NCI-H524 treated with DMSO at 0.1 percent for 48 hours (cell line): ENCODE results near the gene NDUFB4.
"Not testable (repeated sequence)": the region's sequence is repeated elsewhere in the genome, so short reads cannot be mapped to it uniquely, and the experiment has no call there.

Source experiments
- DNase-seq: peaks from one replicate; lab custom pipeline; 2025; lab: John Stamatoyannopoulos, UW

Gene NDUFB4

GRCh38 chr3:120569222-120570057, 26.7 kb upstream of the NDUFB4 start:
- no peak for DNase-seq

- DNase-seq, result no peak
Measured at GRCh38 chr3:120572027-120572426, 24.1 kb upstream of the NDUFB4 start.

GRCh38 chr3:120587332-120587975, 8.7 kb upstream of the NDUFB4 start:
- no peak for DNase-seq

DNA sequence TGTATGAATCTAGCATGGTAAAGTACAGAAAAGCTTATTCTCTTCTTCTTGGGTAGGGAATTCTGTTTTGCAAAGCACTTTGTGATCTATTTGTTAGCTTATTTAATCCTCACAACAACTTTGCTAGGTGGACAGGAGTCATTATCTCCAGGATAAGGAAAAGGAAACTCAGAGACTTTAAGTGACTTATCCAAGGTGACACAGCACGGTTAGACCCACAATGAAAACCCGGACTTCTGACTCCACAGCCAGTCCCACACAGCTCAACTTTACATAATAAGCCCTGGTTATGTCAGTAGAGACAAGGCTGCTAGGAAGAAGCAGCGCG, 384 bp upstream of the NDUFB4 start:
- DNase-seq, result no peak

DNA sequence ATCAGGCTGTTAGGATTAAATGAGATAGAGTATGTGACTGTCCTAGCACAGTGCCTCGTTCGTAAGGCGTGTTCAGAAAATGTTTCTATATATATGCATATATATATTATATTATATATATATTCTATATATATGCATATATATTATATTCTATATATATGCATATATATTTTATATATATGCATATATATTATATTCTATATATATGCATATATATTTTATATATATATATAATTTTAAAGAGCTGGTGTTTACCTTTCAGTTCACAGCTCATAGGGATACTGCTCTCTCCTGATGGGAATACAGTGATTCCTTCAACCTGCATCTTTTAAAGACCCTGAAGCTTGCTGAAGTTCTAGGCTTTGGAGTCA, 702 bp downstream of the NDUFB4 start:
- no peak for DNase-seq

- DNase-seq, result no peak
Measured at GRCh38 chr3:120597445-120598049, 1.4 kb downstream of the NDUFB4 start.

DNA sequence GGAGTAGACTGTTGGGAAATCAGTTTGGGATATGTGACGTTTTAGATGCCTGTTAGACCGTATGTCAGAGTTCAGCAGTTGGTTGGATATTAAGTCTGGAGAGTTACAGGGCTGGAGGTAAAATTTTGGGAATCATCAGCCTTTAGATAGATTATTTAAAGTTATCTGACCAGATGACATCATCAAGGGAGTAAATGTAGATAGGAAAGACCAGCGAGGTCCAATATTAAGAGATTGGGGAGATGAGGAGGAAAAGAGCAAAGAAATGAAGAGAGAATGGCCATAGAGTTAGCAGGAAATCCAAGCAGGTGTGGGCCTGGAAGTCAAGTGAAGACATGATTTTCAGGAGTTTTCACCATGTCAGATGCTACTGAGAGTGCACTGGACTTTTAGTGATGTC, 3.1 kb downstream of the NDUFB4 start:
- no peak for DNase-seq

GRCh38 chr3:120601554-120601953, 5.4 kb downstream of the NDUFB4 start:
- no peak for DNase-seq

- DNase-seq, result no peak
Measured at GRCh38 chr3:120602682-120603081, 6.5 kb downstream of the NDUFB4 start.

DNA sequence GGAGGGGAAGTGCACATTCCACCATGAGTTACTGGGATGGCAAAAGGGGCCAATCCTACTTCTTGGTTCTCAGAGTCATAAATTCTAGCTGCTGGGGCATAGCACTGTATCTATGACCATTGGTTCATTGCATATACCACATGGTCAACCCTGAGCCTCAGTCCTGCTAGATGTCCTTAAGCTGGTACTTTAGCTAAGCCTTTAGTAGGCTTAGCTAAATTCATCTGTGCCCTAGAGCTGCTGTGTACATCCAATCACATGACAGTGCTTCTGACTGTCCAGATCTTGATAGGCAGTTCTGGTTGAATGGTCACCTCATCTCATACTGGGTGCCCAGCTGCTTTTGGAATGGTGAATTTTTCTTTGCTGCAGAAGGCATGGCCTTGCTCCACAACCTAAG, 8.2 kb downstream of the NDUFB4 start:
- peak; percentile 54 for DNase-seq

- DNase-seq, result no peak
Measured at GRCh38 chr3:120604784-120605183, 8.6 kb downstream of the NDUFB4 start.

GRCh38 chr3:120608506-120608905, 12.4 kb downstream of the NDUFB4 start:
- no peak for DNase-seq

GRCh38 chr3:120614765-120615164, 18.6 kb downstream of the NDUFB4 start:
- DNase-seq, result no peak

GRCh38 chr3:120615847-120616609, 19.9 kb downstream of the NDUFB4 start:
- DNase-seq, result no peak

DNA sequence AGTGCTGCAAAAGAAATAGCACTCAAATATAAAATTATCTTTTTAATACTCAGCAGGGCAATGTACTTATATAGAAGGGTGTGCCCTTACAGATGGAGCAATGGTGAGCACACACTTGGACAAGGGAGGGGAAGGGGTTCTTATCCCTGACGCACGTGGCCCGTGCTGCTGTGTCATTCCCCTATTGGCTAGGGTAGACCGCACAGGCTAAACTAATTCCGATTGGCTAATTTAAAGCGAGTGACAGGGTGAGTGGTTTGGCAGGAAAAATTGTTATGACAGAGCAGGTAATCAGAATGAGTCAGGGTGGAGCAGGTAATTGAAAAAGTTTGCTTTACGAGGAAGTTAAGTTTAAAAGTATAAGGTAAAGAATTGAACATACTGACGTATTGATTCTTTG, 20.6 kb downstream of the NDUFB4 start:
- not testable (repeated sequence) for DNase-seq

DNA sequence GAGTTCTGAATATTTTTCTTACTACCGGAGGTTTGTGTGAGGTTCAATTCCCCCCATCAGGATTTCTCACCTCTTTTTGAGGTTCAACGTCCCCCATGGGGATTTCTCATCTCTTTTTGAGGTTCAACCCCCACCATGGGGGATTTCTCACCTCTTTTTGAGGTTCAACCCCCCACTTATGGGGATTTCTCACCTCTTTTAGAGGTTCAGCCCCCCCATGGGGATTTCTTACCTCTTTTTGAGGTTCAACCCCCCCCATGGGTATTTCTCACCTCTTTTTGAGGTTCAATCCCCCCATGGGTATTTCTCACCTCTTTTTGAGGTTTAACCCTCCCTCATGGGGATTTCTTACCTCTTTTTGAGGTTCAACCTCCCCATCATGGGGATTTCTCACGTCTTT, 26.3 kb downstream of the NDUFB4 start:
- no peak for DNase-seq

DNA sequence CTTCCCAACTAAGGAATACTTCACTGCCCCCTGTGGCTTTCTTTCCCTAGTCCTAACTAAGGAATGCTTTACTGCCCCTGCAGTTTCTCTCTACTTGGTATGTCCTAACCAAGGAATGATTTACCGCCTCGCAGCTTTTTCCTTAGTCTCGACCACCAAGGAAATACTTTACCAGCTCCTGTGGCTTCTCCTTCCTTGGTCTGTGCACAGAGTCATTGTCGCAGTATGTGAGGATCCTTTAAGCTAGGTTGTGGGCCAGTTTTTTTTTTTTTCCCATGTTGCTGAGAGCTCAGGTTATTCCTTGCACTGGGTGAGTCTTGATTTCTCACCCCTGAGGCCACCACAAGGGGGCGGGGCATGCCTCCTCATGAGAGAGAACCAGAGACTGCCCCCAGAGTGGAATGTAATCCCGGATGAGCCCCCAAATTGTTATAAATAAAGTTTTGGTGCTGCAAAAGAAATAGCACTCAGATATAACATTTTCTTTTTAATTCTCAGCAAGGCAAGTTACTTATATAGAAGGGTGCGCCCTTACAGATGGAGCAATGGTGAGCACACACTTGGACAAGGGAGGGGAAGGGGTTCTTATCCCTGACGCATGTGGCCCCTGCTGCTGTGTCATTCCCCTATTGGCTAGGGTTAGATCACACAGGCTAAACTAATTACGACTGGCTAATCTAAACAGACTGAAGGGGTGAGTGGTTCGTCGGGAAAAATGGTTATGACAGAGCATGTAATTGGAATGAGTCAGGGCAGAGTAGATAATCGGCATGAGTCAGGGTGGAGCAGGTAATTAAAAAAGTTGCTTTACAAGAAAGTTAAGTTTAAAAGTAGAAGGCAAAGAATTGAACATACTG, 27.0 kb downstream of the NDUFB4 start:
- no peak for DNase-seq

- no peak for DNase-seq
Measured at GRCh38 chr3:120623727-120624093, 27.6 kb downstream of the NDUFB4 start.

- DNase-seq, result no peak
Measured at GRCh38 chr3:120625159-120625586, 29.0 kb downstream of the NDUFB4 start.

DNA sequence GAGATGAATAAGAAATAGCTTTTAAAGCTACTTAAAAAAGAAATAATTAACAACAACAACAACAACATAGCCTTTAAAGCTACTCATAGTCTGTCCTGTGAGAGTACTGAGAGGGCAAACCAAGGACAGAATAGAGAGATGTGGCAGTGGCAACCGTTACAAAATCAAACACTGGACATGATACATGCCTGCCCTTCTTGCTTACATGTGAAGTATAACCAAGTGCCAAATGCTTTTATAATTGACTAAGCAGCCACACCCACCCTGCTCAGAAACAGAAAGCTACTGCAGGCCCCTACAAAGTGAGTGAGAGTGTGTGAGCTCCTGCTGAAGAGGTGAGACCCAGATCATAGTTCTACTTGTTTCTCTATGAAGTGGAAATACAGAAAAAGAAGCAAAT, 38.4 kb downstream of the NDUFB4 start:
- DNase-seq, result peak; percentile 94

DNA sequence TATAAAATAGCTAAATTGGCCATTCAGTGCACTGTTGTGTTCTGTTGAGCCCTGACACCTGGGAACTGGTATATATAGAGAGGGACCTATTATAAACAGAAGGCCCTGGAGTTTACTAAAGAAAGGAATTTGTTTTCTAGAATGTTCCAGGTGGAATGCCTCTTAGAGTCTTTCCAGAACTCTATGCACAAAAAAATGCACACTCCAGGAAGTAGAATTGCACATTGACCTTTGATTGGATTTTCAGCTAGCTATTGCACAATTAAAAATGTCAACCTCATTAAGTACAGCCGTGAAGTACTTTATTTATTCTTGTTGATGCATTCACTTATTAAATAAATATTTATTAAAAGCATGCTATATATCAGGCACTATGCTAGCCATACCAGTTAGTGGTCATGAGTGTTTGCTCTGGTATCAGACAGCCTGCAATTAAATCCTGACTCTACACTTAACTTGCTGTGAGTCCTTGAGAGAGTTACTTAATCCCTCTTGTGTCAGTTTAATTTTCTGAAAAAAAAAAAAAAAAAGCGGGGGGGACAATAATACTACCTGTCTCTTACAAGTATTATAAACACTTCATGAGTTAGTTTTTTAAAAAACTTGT, 40.8 kb downstream of the NDUFB4 start:
- peak; percentile 73 for DNase-seq
